GM11168 (cell line): Measurements from ENCODE around the gene CRTAC1.

Experiments used
- in situ Hi-C: fragments of 300-500 bp; cut with MboI; formaldehyde crosslinking; loops from one replicate; pipeline ENCODE4 v1.12.0; 2022; ENCODE audit warnings: low sequenced_read_pairs; ENCODE audit not compliant: unreplicated experiment

The CRTAC1 gene

DNA sequence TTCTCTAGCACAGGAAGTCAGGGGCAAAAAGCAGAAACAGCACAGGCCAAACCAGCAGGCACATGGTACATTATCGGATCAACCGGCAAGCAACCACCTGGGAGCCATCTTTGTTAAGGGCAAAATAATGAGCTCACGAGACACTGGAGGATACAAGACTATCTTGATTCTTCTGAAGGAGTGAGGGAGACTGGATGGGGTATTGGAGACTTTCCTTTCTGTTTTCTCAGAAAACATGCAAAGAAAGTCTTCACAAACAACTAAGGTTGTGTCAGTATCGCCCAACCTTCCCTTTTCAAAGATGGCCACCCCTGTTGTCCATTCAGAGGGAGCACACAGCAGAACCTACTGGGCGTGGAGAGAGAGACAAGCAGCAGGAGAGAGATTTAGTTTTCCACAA, 151.2 kb downstream of the CRTAC1 start:
- in situ Hi-C loops, result no loop called here

DNA sequence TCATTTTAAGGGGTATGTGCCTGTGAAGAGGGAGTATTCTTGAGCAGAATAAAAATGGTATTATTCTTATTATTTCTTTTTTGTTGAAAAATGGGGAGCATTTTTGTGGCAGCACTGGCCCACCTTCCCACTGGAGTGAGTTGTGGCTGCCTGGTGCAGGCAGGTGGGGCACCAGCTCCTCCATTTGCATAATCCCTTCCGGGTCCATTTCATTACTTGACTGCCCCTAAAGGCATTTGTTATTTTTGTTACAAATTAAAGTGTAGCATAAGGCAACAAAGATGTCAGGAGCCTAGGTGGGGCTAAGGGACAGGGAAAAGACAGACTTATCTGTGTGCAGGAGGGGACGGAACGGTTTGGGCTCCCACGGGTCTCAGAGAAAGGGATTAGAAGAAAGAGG, 154.0 kb downstream of the CRTAC1 start:
- in situ Hi-C loops, result no loop called here

DNA sequence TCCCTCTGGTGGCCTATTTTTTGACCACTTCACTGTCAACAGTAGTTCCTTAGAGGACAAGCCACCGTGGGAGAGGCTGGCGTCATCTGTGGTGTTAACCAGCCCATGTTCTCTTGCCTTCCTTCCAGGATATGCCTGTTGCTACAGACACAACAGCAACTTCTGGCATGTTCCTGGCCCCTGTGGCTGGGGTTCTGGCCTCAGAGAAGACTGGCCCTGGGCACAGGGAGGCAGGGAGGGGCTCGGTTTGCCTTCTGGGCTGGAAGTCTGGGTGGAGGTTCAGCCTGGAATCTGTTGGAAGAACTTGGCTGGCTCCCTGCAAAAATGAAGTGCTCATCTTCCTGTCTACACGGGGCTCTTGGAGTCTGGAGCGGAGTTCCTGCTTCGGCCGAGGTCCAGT, 155.0 kb downstream of the CRTAC1 start:
- in situ Hi-C loops, result no loop called here

DNA sequence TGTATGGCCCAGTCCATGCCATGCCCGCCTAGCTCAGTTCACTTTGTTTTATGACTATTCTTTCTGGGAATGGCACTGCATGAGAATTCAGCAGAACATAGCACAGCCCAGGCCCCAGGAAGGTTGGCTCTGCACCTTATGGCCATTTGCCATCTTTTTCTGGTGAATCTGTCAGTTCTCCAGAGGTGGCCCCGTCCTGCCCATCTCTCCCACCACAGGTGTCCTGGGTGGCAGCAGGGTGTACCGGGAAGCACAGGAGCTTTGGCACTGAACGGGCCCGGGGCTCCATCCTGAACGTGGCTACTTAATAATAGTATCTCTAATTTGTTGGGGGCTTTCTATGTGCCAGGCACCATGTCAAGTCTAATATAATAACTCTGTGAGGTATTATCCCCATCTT, 156.1 kb downstream of the CRTAC1 start:
- in situ Hi-C loops, result no loop called here

DNA sequence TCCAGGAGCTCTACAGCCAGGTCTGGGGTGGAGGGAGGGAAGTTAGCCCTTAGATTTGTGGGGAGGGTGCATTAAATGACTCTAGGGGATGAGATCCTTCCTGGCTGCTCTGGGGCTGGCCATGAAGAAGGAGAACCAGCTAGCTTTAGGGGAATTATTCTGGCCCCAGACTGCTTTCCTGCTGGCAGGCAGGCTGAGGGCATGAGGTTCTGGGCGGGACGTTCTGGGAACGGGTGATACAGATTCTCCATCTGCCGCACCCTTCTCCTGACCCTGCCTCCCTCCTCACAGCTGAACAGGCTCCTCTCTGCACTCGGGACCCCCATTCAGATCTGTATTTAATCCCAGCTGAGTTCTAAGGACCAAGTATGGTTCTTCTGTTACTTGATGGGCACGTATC, 156.9 kb downstream of the CRTAC1 start:
- in situ Hi-C loops, result no loop called here

DNA sequence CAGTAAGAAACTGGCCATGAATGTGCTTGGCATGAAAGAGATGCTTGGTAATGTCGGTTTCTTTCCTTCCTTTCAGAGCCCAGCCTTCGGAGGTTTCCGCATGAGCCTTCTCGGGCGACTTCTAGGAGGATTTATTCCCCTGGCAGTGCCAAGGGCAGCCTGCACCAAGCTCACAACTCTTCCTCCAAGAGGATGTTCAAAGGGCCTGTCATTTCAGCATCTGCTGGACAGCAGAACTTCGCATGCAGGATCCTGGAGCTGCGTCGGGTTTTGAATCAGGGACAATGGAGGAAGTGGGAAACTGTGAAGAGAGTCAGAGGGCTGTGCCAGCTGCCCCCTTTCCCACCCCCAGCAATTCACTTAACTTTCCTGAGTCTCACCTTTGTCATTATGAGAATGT, 159.4 kb downstream of the CRTAC1 start:
- in situ Hi-C loops, result no loop called here

DNA sequence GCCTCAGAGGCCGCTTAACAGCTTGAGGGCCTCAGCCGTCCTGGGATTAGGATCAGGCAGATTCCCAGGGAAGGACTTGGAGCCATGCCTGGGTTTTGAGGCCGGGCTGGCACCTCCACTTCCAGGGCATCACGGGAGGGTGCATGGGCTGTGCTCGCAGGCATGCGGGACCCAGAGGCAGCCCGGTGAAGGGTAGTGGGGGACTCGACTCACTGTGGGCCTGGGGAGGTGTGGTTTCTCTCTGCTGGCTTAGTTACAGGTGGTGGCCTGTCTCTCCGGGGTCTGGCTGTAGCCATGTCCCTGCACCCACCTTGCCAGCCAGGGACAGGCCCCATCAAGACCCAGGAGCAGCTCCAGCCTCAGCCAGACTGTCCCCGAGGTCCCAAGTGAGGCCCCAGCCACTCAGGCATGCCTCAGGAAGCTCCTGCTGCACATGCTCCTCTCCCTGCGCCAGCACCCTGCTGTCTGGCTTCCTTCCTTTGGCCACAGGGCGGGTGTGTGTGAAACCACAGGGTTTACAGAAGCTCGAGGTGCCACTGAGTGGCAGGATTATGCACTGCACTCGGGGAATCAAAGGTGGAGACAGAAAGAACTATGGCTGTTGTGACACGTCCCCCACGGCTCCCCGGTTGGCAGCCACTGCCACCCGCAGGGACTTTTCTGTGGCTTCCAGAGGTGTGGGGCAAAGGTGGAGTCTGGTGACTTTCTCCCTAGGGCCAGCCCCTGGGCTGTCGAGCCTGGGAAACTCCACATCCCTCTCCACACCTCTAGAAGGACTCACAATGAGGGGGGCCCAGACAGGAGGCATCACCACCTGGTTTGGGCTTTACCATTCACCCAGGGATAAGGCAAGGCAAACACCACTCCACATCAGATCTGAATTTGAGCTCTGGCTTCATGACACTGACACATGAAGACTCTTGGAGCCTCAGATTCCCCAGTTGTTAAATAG, 161.1 kb downstream of the CRTAC1 start:
- in situ Hi-C loops, result no loop called here

DNA sequence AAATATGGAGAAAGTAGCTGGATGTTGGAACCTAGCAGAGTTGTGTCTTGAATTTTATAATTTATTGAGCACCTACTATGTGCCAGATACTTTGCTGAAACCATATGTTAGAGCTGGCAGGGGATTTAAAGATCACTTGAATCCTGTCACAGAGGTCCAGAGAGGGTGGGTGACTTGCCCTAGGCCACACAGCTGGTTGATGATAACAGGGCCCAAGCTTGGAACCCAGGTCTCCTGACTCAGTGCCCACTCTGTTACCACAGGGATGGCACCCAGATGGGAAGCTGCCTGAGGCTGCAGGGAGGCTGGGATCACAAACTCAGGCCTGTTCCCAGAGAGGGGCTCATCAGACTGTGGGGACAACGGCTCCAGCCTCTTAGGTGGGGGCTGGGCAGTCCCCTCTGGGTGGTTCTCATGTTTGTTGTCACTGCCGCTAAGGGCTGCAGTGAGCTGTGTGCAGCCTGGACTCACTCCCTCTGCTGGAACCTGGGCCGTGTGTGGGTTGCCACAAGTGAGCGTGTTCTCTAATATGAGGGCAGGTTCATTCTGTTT, 162.2 kb downstream of the CRTAC1 start:
- in situ Hi-C loops, result no loop called here

DNA sequence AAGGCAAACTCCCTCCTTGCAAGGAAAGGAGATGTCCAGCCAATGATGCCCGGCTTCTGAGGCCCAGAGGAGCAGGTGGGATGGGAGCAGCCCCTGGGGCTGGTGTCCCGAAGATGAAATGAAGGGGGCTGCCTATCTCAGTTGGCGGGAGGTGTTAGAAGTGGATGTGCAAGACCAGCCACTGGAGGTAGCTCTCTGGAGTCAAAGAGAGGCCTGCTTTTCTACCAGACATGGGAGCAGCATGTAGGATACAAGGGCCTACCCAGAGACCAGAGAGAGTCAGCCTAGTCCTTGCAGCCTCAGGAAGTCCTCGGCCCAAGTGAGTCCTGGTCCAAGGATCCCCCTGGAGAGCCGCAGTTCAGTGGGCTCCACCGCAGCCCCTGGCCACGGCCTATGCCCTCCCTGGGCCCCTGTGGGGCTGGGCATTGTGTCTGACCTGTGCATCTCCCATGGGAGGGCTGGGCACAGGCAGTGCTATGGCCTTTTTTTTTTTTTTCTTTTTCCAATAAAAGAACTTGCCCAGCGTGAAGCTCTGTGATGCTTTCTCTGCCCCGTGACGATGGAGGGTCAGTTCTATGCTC, 163.1 kb downstream of the CRTAC1 start:
- in situ Hi-C loops, result no loop called here

DNA sequence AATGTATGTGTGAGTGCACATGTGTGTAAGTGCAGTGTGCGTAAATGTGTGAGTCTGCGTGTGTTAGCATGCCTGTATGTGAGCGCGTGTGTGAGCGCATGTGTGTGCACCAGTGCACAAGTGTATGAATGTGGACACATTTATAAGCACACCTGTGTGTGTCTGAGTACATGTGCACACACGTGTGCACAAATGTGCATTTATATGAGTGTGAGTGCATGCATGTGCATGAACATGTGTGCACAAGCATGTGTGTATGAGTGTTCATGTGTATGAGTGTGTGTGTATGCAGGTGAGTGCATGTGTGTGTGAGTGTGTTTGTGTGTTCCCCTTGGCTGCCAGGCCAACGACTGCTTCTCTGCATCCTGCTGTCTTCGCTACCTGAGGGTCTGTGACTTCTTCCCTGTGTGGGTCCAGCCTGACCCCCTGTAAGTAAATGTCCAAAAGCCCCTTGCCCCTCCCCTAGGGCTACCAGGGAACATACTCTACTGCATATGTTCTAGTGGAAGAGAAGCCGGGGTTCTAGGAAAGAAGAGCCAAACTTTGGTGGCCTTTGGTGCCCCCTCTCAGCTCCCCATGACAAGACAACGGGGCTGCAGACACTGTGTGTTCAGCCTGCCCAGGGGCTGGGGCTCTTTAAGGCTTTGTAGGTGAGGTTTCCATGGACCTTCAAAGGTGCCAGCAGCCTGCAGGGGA, 163.7 kb downstream of the CRTAC1 start:
- in situ Hi-C loops, result no loop called here

DNA sequence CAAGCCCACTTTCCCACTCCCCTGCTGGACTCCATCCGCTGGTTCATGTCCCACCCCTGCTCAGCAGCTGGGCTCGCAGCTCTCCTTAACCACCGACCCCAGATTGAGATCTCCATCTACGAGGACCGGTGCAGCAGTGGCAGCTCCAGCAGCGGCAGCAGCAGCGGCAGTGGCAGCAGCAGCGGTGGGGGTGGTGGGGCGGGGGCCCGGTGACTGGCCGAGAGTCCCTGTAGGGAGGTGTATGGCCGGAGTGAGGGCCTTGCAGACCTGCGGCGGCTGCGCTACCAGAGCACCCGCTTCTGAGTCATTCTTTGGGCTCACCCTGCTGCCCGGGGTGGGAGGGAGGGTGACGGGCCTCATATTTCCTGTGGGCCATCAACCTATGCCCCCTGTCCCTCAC, 164.9 kb downstream of the CRTAC1 start:
- in situ Hi-C loops, result no loop called here

DNA sequence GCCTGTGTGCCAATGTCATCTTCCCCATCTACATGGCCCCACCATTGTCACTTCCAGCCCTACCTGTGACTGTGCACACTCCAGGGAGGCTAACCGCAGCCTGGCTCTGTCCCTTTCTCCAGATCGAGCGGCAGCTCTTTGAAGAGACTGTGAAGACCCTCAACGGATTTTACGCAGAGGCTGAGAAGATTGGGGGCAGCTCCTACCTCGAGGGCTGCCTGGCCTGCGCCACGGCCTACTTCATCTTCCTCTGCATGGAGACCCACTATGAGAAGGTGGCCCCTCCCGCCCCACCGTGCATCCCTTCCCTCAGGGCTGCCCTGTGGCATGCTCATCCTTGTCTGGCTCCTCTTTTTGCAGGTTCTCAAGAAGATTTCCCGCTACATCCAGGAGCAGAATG, 166.6 kb downstream of the CRTAC1 start:
- in situ Hi-C loops, result no loop called here

DNA sequence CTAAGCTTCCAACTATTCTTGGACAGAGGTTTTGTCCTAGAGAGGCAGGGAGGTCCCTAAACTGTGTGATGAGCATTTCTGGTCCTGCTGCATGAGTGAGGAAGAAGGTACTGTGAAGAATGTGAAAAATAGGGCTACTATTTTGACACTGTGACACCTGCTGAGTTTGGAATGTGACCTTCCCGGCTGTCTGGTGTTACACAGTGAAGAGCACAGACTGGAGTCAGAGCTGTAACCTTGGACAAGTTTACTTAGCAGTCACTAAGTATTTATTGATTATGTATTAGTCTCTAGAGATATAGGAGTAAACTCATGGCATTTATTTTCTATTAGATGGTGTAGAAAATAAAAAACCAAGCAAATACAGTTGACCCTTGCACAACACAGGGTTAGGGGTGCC, 168.5 kb downstream of the CRTAC1 start:
- in situ Hi-C loops, result no loop called here

DNA sequence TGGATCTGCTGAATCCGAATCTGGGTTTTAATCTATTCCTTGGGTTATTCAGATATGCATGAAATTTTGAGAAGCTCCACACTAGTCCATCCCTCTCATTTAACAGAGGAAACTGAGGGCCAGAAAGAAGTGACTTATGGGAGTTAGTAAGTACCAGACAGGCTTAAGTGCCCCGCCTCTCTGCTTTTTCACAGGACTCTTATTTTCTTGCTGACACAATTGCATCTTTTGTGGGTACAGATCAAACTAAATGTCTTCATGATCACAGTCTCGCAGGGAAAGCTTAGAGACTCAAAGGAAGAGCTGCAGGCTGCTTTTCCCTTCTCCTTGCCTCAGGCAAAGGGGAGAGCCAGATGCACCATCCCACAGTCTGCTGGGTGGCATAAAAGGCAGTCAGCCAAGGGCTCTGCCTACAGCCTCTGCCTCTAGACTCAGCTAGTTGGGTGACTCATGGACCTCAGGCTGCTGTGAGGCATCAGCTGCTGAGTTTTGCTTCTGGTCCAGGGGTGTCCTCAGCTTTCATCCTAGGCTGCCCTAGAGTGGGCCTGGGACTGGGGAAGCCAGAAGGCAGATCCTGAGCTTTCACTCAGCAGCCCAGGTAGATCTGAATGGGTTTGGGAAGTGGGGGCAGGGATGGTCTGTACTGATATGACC, 169.2 kb downstream of the CRTAC1 start:
- in situ Hi-C loops, result no loop called here

DNA sequence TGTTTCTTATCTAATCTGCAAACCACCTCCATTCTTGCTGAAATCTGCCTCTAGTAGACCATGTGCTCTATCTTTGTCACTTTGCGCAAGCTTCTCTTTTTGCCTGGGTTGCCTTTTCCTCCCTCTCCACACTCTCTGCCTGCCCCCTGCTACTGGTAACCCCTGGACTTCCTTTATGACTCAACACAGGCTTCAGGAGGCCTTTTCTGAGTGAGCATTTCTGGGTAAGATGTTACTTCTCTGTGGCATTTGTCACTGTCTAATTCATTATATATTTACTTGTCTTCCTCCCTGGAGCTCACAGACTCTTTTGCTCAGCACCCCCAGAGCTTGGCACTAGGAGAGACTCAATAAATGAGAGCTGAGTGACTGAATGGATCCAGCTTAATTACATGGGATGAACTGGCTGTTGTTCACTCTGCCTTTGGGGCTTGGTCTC, 172.4 kb downstream of the CRTAC1 start:
- in situ Hi-C loops, result loop anchor here (10.0 kb wide), 1 partner anchor 63 kb away; no protein-coding TSS in a partner anchor

DNA sequence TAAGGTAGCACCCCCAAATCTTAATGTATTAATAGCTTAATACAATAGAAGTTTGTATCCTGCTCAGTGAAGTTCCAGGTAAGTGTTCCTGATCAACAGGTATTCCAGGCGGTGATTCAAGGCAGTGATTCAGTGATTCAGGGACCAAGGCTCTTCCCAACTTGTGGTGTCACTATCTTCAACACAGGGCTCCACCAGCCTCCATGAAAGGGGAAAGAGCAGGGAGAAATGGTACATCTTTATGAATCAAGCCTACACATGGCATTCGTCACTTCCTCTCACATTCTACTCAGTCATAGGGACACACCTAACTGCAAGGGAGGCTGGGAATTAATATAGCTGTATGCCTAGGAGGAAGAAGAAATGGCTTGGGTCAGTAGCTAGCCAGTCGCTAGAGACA, 175.7 kb downstream of the CRTAC1 start:
- in situ Hi-C loops, result loop anchor here (10.0 kb wide), 1 partner anchor 60 kb away; no protein-coding TSS in a partner anchor

DNA sequence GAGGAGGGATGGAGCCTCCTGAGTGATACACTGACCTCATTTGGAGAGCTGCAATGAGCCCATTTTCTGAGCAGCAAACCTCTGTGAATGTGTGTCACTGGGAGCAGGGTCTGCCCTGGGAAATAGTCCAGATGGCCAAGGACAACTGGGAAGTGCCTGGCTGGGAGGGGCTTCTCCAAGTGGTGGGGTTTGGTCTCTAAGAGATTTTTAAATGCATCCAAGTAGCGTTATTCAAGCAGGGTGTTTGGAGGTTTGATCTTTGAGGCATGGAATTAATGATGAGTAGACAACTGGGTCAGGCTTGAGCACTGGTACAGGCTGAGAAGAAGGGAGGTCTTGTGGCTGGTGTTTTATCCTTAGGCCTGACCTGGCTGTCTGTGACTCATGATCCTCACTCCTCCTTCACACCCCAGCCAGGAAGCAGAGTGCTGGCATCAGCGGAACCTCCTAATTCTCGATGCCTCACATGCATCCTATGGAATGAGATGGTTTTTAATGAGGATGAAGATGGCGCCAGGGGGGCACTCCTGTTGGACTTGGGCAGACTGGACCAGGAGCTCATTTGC, 177.5 kb downstream of the CRTAC1 start:
- in situ Hi-C loops, result loop anchor here (10.0 kb wide), 1 partner anchor 58 kb away; no protein-coding TSS in a partner anchor

DNA sequence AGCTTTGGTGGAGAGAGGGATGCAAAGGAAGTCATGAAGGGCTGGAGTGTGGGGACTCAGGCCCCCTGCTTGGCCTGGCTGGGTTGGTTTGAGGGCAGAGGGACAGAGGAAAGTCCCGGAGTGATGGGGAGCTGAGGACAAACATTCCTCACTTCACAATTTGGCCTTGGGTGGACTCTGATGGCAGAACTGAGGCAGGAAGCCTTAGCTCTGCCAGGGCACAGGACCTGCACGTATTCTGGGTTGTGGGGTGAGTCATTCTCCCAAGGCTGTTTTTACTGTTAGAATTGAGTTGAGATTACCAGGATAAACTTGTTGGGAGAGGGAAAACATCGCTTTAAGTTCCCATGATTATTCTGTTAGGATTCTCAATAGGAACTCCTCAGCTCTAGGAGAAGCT, 178.1 kb downstream of the CRTAC1 start:
- in situ Hi-C loops, result loop anchor here (10.0 kb wide), 1 partner anchor 57 kb away; no protein-coding TSS in a partner anchor

DNA sequence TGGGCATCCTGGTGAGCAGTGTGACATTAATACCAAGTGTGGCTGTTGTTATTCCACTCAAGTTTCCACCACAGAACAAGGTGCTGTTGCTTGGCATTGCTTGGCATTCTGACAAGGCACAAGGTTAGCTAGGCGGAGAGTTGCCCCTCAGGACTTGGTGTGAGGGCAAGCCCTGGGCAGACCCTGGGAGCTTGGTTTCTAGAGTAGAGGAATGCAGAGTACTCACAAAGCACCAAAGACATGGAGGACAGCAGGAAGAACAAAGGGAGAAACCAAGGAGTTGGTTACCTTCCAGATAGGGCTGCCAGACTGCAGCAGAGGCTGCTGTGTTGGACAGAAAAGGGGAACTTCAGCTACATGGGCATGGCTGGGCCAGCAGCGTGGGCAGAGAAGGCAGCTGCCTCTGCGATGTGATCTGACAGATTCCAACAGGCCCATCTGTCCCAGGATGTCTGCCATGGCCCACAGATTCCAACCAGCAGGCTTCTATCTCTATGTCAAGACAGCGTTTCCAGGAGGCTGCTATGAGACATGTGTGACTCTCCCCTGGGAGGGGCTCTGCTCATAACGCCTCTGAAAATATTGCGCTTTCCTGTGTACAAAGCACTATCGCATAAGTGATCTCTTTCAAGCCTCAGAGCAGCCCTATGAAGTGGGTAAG, 178.9 kb downstream of the CRTAC1 start:
- in situ Hi-C loops, result loop anchor here (10.0 kb wide), 1 partner anchor 57 kb away; no protein-coding TSS in a partner anchor
